GM18508 (cell line): ENCODE data around the gene CLPTM1.
A peak's percentile ranks its signal among the peaks of the same experiment; 100 is the strongest.
"Not testable (repeated sequence)": the region's sequence is repeated elsewhere in the genome, so short reads cannot be mapped to it uniquely, and the experiment has no call there.

Experiments used
- ATAC-seq: cut with Tn5 transposase; IDR thresholded peaks from one replicate; pipeline ENCODE4 v1.9.1; 2021; ENCODE audit warnings: moderate number of reproducible peaks; ENCODE audit not compliant: insufficient read depth, unreplicated experiment

CLPTM1 gene, protein sequence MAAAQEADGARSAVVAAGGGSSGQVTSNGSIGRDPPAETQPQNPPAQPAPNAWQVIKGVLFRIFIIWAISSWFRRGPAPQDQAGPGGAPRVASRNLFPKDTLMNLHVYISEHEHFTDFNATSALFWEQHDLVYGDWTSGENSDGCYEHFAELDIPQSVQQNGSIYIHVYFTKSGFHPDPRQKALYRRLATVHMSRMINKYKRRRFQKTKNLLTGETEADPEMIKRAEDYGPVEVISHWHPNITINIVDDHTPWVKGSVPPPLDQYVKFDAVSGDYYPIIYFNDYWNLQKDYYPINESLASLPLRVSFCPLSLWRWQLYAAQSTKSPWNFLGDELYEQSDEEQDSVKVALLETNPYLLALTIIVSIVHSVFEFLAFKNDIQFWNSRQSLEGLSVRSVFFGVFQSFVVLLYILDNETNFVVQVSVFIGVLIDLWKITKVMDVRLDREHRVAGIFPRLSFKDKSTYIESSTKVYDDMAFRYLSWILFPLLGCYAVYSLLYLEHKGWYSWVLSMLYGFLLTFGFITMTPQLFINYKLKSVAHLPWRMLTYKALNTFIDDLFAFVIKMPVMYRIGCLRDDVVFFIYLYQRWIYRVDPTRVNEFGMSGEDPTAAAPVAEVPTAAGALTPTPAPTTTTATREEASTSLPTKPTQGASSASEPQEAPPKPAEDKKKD

DNA sequence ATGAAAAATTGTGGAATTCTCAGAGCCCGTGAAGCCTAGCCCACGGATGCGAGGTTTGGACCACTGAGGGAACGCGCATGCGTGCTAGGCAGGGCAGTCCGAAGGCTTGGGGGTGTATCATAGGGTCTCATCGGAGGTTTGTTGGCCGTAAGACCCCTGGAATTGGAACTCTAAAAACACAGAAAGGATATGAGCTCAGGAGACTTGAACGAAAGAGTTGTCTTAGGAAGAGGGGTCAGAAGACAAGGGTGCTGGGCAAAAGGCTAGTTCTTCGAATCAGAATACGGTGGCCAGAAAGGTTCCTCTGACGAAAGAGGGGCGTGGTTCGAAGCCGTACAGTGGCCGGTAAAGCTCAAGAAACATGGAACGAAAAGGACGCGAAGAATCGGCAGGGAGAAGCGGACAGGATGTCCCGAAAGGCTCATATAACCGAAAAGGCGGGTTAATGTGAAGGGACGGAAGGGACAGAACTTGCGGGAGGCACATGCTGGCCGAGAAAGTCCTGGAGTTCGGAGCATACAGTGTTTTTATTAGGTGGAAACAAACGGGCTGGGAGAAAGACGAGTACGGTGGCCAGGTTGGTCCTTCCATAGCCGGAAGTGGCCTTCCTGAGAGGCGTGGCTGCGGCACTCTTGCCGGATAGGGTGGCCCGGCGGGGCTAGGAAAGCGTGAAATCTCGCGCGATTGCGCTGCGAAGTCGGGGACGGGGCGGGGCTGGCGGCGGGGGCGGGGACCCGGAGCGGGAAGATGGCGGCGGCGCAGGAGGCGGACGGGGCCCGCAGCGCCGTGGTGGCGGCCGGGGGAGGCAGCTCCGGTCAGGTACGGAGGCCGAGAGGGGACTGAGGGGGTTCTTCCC, at the start of gene CLPTM1:
Gene CLPTM1 (plus strand): TSS at position 732 of the 856 bp plus-strand sequence. CDS start 16 bp downstream, at position 748.
- ATAC-seq: peak; percentile 47

DNA sequence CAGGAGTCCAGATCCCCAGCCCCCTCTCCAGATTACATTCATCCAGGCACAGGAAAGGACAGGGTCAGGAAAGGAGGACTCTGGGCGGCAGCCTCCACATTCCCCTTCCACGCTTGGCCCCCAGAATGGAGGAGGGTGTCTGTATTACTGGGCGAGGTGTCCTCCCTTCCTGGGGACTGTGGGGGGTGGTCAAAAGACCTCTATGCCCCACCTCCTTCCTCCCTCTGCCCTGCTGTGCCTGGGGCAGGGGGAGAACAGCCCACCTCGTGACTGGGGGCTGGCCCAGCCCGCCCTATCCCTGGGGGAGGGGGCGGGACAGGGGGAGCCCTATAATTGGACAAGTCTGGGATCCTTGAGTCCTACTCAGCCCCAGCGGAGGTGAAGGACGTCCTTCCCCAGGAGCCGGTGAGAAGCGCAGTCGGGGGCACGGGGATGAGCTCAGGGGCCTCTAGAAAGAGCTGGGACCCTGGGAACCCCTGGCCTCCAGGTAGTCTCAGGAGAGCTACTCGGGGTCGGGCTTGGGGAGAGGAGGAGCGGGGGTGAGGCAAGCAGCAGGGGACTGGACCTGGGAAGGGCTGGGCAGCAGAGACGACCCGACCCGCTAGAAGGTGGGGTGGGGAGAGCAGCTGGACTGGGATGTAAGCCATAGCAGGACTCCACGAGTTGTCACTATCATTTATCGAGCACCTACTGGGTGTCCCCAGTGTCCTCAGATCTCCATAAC, 49.6 kb upstream of the CLPTM1 start, which contains the start of gene APOE:
Gene APOE (plus strand): TSS at position 360 of the 724 bp plus-strand sequence. CDS start 829 bp downstream, outside the sequence.
- no peak for ATAC-seq

DNA sequence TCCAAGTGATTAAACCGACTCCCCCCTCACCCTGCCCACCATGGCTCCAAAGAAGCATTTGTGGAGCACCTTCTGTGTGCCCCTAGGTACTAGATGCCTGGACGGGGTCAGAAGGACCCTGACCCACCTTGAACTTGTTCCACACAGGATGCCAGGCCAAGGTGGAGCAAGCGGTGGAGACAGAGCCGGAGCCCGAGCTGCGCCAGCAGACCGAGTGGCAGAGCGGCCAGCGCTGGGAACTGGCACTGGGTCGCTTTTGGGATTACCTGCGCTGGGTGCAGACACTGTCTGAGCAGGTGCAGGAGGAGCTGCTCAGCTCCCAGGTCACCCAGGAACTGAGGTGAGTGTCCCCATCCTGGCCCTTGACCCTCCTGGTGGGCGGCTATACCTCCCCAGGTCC, 47.6 kb upstream of the CLPTM1 start:
- ATAC-seq: no peak

DNA sequence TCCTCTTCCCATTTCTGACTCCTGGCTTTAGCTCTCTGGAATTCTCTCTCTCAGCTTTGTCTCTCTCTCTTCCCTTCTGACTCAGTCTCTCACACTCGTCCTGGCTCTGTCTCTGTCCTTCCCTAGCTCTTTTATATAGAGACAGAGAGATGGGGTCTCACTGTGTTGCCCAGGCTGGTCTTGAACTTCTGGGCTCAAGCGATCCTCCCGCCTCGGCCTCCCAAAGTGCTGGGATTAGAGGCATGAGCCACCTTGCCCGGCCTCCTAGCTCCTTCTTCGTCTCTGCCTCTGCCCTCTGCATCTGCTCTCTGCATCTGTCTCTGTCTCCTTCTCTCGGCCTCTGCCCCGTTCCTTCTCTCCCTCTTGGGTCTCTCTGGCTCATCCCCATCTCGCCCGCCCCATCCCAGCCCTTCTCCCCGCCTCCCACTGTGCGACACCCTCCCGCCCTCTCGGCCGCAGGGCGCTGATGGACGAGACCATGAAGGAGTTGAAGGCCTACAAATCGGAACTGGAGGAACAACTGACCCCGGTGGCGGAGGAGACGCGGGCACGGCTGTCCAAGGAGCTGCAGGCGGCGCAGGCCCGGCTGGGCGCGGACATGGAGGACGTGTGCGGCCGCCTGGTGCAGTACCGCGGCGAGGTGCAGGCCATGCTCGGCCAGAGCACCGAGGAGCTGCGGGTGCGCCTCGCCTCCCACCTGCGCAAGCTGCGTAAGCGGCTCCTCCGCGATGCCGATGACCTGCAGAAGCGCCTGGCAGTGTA, 46.9 kb upstream of the CLPTM1 start:
- ATAC-seq: no peak

DNA sequence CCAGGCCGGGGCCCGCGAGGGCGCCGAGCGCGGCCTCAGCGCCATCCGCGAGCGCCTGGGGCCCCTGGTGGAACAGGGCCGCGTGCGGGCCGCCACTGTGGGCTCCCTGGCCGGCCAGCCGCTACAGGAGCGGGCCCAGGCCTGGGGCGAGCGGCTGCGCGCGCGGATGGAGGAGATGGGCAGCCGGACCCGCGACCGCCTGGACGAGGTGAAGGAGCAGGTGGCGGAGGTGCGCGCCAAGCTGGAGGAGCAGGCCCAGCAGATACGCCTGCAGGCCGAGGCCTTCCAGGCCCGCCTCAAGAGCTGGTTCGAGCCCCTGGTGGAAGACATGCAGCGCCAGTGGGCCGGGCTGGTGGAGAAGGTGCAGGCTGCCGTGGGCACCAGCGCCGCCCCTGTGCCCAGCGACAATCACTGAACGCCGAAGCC, 46.3 kb upstream of the CLPTM1 start:
- no peak for ATAC-seq

DNA sequence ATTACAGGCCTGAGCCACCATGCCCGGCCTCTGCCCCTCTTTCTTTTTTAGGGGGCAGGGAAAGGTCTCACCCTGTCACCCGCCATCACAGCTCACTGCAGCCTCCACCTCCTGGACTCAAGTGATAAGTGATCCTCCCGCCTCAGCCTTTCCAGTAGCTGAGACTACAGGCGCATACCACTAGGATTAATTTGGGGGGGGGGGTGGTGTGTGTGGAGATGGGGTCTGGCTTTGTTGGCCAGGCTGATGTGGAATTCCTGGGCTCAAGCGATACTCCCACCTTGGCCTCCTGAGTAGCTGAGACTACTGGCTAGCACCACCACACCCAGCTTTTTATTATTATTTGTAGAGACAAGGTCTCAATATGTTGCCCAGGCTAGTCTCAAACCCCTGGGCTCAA, 45.4 kb upstream of the CLPTM1 start:
- no peak for ATAC-seq

DNA sequence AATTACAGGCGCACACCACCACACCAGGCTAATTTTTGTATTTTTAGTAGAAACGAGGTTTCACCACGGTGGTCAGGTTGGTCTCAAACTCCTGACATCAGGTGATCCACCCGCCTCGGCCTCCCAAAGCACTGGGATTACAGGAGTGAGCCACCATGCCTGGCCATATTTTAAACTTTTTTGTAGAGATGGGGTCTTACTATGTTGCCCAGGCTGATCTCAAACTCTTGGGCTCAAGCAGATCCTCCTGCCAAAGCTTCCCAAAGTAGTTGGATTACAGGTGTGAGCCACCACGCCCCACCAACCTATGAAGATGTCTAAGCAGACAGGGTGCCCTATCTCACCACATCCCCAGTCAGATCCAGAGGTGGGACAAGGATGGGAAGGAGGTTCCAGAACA, 43.3 kb upstream of the CLPTM1 start:
- ATAC-seq: not testable (repeated sequence)

DNA sequence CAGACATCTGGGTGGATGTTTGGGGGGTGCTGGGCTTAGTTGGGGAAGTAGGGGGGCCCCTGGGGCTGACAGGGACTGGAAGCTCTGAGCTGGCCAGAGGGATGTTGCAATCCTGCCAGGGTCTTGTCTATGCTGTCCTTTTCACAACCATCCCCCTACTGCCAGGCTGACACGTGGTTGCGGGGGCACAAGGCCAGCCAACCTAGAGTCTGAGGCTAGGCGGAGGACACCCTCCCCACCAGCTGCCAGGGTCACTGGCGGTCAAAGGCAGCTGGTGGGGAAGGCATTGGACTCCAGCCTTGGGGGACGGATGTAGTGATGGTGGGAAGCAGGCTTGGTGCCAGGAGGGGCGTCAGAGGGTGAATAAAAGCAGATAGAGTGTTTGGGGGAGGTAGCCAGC, 42.3 kb upstream of the CLPTM1 start:
- no peak for ATAC-seq

DNA sequence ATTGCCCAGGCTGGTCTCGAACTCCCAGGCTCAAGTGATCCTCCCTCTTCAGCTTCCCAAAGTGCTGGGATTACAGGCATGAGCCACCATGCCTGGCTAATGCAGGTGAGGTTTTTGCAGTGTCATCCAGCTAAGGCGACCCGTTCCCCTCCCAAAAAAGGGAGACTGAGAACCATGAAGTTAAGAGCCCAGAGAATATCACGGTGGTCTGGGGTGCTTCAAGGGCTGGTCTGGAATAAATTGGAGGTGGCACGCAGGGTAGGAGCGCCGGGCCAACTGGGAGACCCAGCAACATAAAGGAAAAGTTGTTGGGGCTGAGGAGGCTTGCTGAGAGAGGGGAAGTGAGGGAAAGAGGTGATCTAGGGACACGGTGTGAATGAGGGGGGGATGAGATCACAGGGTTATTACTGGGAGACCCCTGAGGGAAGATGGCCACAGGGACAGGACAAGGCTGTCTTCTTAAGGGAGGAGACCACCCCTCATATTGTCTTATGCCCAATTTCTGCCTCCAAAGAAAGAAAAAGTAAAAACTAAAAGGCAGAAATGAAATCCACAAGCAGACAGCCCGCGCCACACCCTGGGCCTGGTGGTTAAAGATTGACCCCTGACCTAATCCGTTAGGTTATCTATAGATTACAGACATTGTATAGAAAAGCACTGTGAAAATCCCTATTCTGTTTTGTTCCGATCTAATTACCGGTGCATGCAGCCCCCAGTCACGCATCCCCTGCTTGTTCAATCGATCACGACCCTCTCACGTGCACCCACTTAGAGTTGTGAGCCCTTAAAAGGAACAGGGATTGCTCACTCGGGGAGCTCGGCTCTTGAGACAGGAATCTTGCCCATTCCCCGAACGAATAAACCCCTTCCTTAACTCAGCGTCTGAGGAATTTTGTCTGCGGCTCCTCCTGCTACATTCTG, 41.4 kb upstream of the CLPTM1 start:
- not testable (repeated sequence) for ATAC-seq

DNA sequence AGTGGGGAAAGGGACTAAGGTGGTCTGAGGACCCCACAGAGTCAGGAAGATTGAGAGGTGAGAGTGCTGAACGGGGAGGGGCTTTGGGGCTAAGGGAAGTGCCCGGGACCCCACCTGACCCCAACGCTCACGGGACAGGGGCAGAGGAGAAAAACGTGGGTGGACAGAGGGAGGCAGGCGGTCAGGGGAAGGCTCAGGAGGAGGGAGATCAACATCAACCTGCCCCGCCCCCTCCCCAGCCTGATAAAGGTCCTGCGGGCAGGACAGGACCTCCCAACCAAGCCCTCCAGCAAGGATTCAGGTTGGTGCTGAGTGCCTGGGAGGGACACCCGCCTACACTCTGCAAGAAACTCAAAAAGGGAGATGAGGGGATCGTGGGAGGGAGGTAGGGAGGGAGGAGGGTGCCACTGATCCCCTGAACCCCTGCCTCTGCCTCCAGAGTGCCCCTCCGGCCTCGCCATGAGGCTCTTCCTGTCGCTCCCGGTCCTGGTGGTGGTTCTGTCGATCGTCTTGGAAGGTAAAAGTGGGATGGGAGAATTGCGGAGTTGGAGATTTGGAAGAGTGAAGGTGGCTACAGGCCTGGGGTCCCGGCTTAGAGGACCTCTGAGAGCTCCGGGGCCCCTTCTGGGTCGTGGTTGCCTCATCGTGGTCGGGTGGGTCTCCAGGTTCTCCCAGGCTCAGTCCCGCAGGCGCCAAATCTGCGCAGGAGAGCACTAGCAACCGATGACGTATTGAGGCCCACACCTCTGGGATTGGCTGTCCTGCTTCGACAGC, 40.6 kb upstream of the CLPTM1 start, which contains the start of gene APOC1:
Gene APOC1 (plus strand): TSS at position 176 of the 774 bp plus-strand sequence. CDS start 284 bp downstream, at position 460.
- peak; percentile 76 for ATAC-seq

DNA sequence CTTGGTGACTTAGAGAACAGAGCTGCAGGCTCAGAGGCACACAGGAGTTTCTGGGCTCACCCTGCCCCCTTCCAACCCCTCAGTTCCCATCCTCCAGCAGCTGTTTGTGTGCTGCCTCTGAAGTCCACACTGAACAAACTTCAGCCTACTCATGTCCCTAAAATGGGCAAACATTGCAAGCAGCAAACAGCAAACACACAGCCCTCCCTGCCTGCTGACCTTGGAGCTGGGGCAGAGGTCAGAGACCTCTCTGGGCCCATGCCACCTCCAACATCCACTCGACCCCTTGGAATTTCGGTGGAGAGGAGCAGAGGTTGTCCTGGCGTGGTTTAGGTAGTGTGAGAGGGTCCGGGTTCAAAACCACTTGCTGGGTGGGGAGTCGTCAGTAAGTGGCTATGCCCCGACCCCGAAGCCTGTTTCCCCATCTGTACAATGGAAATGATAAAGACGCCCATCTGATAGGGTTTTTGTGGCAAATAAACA, 30.9 kb upstream of the CLPTM1 start:
- ATAC-seq: no peak

DNA sequence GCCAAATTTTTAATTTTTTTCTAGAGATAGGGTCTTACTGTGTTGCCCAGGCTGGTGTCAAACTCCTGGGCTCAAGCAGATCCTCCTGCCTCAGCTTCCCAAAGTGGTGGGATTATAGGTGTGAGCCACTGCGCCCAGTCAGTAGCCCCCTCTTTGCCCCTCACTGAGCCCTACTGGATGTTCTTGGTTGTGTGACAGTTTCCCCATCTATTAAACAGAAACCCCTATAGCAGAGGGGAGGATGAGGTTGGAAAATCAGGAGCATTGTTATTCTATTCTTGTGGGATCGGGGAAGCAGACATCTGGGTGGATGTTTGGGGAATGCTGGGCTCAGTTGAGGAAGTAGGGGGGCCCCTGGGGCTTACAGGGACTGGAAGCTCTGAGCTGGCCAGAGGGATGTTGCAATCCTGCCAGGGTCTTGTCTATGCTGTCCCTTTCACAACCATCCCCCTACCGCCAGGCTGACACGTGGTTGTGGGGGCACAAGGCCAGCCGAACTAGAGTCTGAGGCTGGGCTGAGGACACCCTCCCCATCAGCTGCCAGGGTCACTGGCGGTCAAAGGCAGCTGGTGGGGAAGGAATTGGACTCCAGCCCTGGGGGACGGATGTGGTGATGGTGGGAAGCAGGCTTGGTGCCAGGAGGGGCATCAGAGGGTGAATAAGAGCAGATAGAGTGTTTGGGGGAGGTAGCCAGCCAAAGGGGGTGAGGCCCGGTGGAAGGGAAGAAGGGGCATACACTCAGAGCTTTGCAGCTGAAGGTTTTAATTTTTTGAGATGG, 29.9 kb upstream of the CLPTM1 start:
- ATAC-seq: no peak

DNA sequence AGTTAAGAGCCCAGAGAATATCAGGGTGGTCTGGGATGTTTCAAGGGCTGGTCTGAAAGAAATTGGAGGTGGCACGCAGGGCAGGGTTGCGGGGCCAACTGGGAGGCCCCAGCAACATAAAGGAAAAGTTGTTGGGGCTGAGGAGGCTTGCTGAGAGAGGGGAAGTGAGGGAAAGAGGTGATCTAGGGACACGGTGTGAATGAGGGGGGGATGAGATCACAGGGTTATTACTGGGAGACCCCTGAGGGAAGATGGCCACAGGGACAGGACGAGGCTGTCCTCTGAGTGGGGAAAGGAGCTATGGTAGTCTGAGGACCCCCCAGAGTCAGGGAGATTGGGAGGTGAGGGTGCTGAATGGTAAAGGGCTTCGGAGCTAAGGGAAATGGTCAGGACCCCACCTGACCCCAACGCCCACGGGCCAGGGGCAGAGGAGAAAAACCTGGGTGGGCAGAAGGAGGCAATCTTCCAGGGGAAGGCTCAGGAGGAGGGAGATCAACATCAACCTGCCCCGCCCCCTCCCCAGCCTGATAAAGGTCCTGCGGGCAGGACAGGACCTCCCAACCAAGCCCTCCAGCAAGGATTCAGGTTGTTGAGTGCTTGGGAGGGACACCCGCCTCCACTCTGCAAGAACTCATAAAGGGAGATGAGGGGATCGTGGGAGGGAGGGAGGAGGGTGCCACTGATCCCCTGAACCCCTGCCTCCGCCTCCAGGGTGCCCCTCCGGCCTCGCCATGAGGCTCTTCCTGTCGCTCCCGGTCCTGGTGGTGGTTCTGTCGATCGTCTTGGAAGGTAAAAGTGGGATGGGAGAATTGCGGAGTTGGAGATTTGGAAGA, 28.7 kb upstream of the CLPTM1 start:
- not testable (repeated sequence) for ATAC-seq

DNA sequence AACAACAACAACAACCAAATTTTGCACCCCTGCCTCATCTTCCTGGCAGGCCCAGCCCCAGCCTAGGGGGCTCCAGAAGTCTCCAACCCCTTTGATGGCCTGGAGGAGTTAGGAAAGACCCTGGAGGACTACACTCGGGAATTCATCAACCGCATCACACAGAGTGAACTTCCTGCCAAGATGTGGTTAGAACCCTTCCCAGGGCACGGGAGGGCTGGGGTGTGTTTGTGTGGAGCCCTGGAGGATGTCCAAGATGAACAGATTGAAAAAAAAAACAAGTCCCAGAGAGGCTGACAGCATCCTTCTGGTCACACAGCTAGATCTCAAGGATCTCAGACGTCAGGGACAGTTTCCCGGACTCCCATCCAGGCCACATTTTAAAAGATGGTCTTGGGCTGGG, 27.4 kb upstream of the CLPTM1 start:
- no peak for ATAC-seq

DNA sequence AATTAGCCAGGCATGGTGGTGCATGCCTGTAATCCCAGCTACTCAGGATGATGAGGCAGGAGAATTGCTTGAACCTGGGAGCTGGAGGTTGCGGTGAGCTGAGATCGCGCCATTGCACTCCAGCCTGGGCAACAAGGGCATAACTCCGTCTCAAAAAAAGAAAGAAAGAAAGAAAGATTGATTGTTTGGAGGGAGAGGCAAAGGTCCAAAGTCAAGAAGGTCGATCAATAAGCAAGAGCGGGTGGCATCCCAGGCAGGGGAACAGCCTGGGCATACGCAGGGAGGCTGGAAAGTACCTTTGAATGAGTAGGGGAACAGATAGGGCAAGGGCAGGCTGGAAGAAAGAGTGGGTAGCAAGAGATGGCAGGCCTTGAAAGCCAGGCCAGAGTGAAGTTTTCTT, 25.1 kb upstream of the CLPTM1 start:
- ATAC-seq: no peak

DNA sequence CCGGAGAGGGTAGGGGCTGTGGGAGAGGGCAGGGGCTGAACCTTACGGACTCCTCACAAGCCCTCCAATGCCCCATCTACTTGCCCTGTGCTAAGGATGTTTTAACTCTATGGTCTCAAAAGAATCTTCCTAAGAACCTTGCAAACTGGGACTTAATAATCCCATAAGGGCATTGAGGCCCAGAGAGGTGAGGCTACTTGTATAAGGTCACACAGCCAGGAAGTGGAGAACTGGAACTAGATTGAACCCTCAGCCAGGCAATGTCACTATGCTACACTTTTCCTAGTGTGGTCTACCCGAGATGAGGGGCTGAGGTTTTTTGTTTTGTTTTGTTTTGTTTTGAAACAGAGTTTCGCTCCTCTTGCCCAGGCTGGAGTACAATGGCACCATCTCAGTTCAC, 23.6 kb upstream of the CLPTM1 start:
- no peak for ATAC-seq
